Stimulated activated CD8-positive, alpha-beta memory T cell treated with anti-CD3 and anti-CD28 coated beads, Interleukin-15, amount 100 ng/mL, for 1 hour (primary cell): ENCODE data around the gene MTA1.

ENCODE experiments used
- DNase-seq: peaks from one replicate; pipeline ENCODE4 v3.0.0-alpha.2; 2020; ENCODE audit warnings: low read depth

MTA1 gene

GRCh38 chr14:105387530-105387922, 32.1 kb upstream of the MTA1 start:
- no peak for DNase-seq

- no peak for DNase-seq
Measured at GRCh38 chr14:105388110-105388951, 31.3 kb upstream of the MTA1 start.

- no peak for DNase-seq
Measured at GRCh38 chr14:105388976-105389375, 30.7 kb upstream of the MTA1 start.

- DNase-seq: no peak
Measured at GRCh38 chr14:105389534-105389933, 30.1 kb upstream of the MTA1 start.

- no peak for DNase-seq
Measured at GRCh38 chr14:105389976-105390848, 29.4 kb upstream of the MTA1 start.

GRCh38 chr14:105390849-105391500, 28.7 kb upstream of the MTA1 start:
- no peak for DNase-seq

- DNase-seq: no peak
Measured at GRCh38 chr14:105391541-105391940, 28.1 kb upstream of the MTA1 start.

GRCh38 chr14:105392131-105393090, 27.2 kb upstream of the MTA1 start:
- DNase-seq: no peak

GRCh38 chr14:105393151-105393550, 26.5 kb upstream of the MTA1 start:
- no peak for DNase-seq

GRCh38 chr14:105394714-105395537, 24.7 kb upstream of the MTA1 start:
- no peak for DNase-seq

GRCh38 chr14:105395538-105395854, 24.1 kb upstream of the MTA1 start:
- DNase-seq: no peak

GRCh38 chr14:105397350-105397931, 22.2 kb upstream of the MTA1 start:
- DNase-seq: no peak

GRCh38 chr14:105398044-105398725, 21.4 kb upstream of the MTA1 start, which contains the start of gene TEX22:
Gene TEX22, plus strand, starts transcription at chr14:105398538. Its CDS starts 803 bp downstream, at chr14:105399341.
- DNase-seq: peak; percentile 87

- no peak for DNase-seq
Measured at GRCh38 chr14:105398726-105399465, 20.7 kb upstream of the MTA1 start.

- no peak for DNase-seq
Measured at GRCh38 chr14:105399466-105399775, 20.2 kb upstream of the MTA1 start.

- DNase-seq: no peak
Measured at GRCh38 chr14:105400016-105400415, 19.6 kb upstream of the MTA1 start.

GRCh38 chr14:105401699-105402098, 17.9 kb upstream of the MTA1 start:
- no peak for DNase-seq

GRCh38 chr14:105408592-105408991, 11.0 kb upstream of the MTA1 start:
- no peak for DNase-seq

- no peak for DNase-seq
Measured at GRCh38 chr14:105409364-105409763, 10.3 kb upstream of the MTA1 start.
